Liver (tissue), 9 donors: ENCODE data around the gene ALPK3. TPM values are rescaled to one million over a fixed set of nuclear protein-coding genes. Genes with fewer than 3 reads are reported as not detected.

ENCODE experiments used
- DNase-seq: peaks from one replicate; pipeline ENCODE4 v3.0.0-alpha.2; 2017; ENCODE audit warnings: low spot score
- H3K27ac ChIP-seq, 2 donors: one replicate each; pipeline ENCODE4 v1.7.0; 2013; ENCODE audit warnings: inconsistent platforms in 2 of 2, low read length in 2 of 2, control low read depth in 1 of 2, low read depth in 1 of 2, mild to moderate bottlenecking in 1 of 2
- H3K27me3 ChIP-seq, 4 donors: one replicate each; pipeline versions ENCODE4 v1.6.1 to v1.7.0; 2013; ENCODE audit warnings: low read length in 3 of 4, inconsistent platforms in 1 of 4, mild to moderate bottlenecking in 1 of 4, moderate library complexity in 1 of 4; ENCODE audit not compliant: control insufficient read depth in 4 of 4, insufficient read depth in 4 of 4
- H3K36me3 ChIP-seq, 4 donors: one replicate each; pipeline versions ENCODE4 v1.6.1 to v1.7.0; 2013; ENCODE audit warnings: low read length in 3 of 4, mild to moderate bottlenecking in 3 of 4, low read depth in 1 of 4, moderate library complexity in 1 of 4; ENCODE audit not compliant: control insufficient read depth in 4 of 4, insufficient read depth in 3 of 4
- H3K4me1 ChIP-seq, 4 donors: one replicate each; pipeline versions ENCODE4 v1.6.1 to v1.7.0; 2013; ENCODE audit warnings: low read length in 3 of 4, mild to moderate bottlenecking in 3 of 4, moderate library complexity in 1 of 4; ENCODE audit not compliant: control insufficient read depth in 4 of 4, insufficient read depth in 4 of 4
- H3K4me3 ChIP-seq, 3 donors: one replicate each; pipeline versions ENCODE4 v1.6.1 to v1.7.0; 2013; ENCODE audit warnings: low read length in 3 of 3, control low read depth in 1 of 3, low read depth in 1 of 3, mild to moderate bottlenecking in 1 of 3
- H3K9ac ChIP-seq, 2 donors: one replicate each; pipeline ENCODE4 v1.7.0; 2013; ENCODE audit warnings: low read length in 2 of 2, mild to moderate bottlenecking in 2 of 2, moderate library complexity in 2 of 2, control low read depth in 1 of 2, low read depth in 1 of 2
- H3K9me3 ChIP-seq, 4 donors: one replicate each; pipeline versions ENCODE4 v1.6.1 to v1.7.0; 2013; ENCODE audit warnings: low read length in 3 of 4; ENCODE audit not compliant: control insufficient read depth in 4 of 4
- ATF3 ChIP-seq: IDR thresholded peaks from 2 replicates; pipeline ENCODE4 v1.6.1; 2016; ENCODE audit warnings: antibody characterized with exemption
- CTCF ChIP-seq: fragments of 150-350 bp; IDR thresholded peaks from 2 replicates; pipeline ENCODE4 v1.5.1; 2017; ENCODE audit warnings: improper control_type of control experiment, low read depth, low read length; ENCODE audit not compliant: missing input control
- EGR1 ChIP-seq, 2 donors: IDR thresholded peaks; 2 replicates each; pipeline ENCODE4 v1.6.1; 2016 to 2018; ENCODE audit warnings: antibody characterized with exemption in 2 of 2, low read depth in 2 of 2
- FOXA1 ChIP-seq: IDR thresholded peaks from 2 replicates; pipeline ENCODE4 v1.6.1; 2016; ENCODE audit warnings: antibody characterized with exemption
- FOXA2 ChIP-seq: IDR thresholded peaks from 2 replicates; pipeline ENCODE4 v1.6.1; 2016; ENCODE audit warnings: antibody characterized with exemption
- HNF4A ChIP-seq, 2 donors: conservative IDR thresholded peaks; 2 replicates each; pipeline ENCODE4 v1.6.1; 2016; ENCODE audit warnings: antibody characterized with exemption in 2 of 2, mild to moderate bottlenecking in 2 of 2
- HNF4G ChIP-seq: IDR thresholded peaks from 2 replicates; pipeline ENCODE4 v1.6.1; 2016; ENCODE audit warnings: antibody characterized with exemption
- JUND ChIP-seq, 2 donors: IDR thresholded peaks; 2 replicates each; pipeline ENCODE4 v1.6.1; 2016; ENCODE audit warnings: antibody characterized with exemption in 2 of 2
- MAX ChIP-seq: IDR thresholded peaks from 2 replicates; pipeline ENCODE4 v1.6.1; 2016; ENCODE audit warnings: antibody characterized with exemption
- NR2F2 ChIP-seq: IDR thresholded peaks from 2 replicates; pipeline ENCODE4 v1.6.1; 2016; ENCODE audit warnings: antibody characterized with exemption
- RAD21 ChIP-seq, 2 donors: IDR thresholded peaks; 2 replicates each; pipeline ENCODE4 v1.6.1; 2016; ENCODE audit warnings: antibody characterized with exemption in 2 of 2, mild to moderate bottlenecking in 2 of 2
- REST ChIP-seq: IDR thresholded peaks from 2 replicates; pipeline ENCODE4 v1.6.1; 2016; ENCODE audit warnings: antibody characterized with exemption, mild to moderate bottlenecking
- RXRA ChIP-seq, 2 donors: IDR thresholded peaks; 2 replicates each; pipeline ENCODE4 v1.6.1; 2017 to 2018; ENCODE audit warnings: antibody characterized with exemption in 2 of 2, mild to moderate bottlenecking in 1 of 2
- SP1 ChIP-seq: IDR thresholded peaks from 2 replicates; pipeline ENCODE4 v1.6.1; 2018; ENCODE audit warnings: antibody characterized with exemption, mild to moderate bottlenecking
- TAF1 ChIP-seq: conservative IDR thresholded peaks from 2 replicates; pipeline ENCODE4 v1.6.1; 2016; ENCODE audit warnings: antibody characterized with exemption, mild to moderate bottlenecking
- YY1 ChIP-seq: IDR thresholded peaks from 2 replicates; pipeline ENCODE4 v1.6.1; 2016; ENCODE audit warnings: antibody characterized with exemption, mild to moderate bottlenecking
- ZBTB33 ChIP-seq: IDR thresholded peaks from 2 replicates; pipeline ENCODE4 v1.6.1; 2016; ENCODE audit warnings: antibody characterized with exemption
- WGBS: extraction: QIAGEN DNeasy Blood & Tissue Kit; methylation state at CpG from one replicate; pipeline ENCODE4 v1.1.7; 2013; 5-methylcytosine and 5-hydroxymethylcytosine counted together
- polyA plus RNA-seq, 2 donors: library from polyadenylated mRNA; stranded (reverse) in 1 of 2; unstranded in 1 of 2; fragments of 200-250 nt in 1 of 2; fragments of >200 nt in 1 of 2; fragmentation: Nextera tagmentation in 1 of 2; extraction: Ambion mirVana in 1 of 2; gene quantifications; one replicate each; pipeline versions ENCODE4 v1.2.1 to v1.2.3, GENCODE V29; 2013 to 2015
- total RNA-seq, 2 donors: library from RNA; depleted of rRNA; stranded (reverse); fragments of >200 nt; gene quantifications; one replicate each; pipeline ENCODE4 v1.2.3, GENCODE V29; 2014
- donor health status: healthy.
- donor health status: healthy.
- donor health status: healthy.
- donor health status: healthy.
- donor health status: healthy.

ALPK3 gene
- total and polyA plus RNA-seq, 4 donors: 0.96 to 10.0 (median 2.8) TPM

- TF ChIP-seq CTCF (no peak), RAD21 (IDR thresholded peaks at IDR 0.05) (no peak), RXRA (IDR thresholded peaks at IDR 0.05) (no peak), HNF4G (no peak), EGR1 (IDR thresholded peaks at IDR 0.05; ENCODE audit: low read depth in 2 of 2) (no peak)
Observed at GRCh38 chr15:84834229-84834955, 17.2 kb downstream of the ALPK3 start (continued).

GRCh38 chr15:84834969-84835368, 17.8 kb downstream of the ALPK3 start:
- Histone ChIP-seq H3K9ac (no peak overlapping the region), H3K9me3 (no peaks in the 10 kb centered on the region), H3K27me3 (no peaks in the 10 kb centered on the region), H3K4me3 (no peak overlapping the region), H3K27ac (no peak overlapping the region), H3K36me3 (no peaks in the 10 kb centered on the region), H3K4me1 (peaks cover 0 to 13% (median 12%) of the 10 kb centered on the region in 4 donors)
- 94% methylated on average over 5 of the region's 5 CpGs for WGBS
- no peak for DNase-seq
- TF ChIP-seq ZBTB33 (no peak), RXRA (IDR thresholded peaks at IDR 0.05) (no peak), HNF4A (conservative IDR thresholded peaks at IDR 0.05) (no peak), SP1 (no peak), FOXA2 (no peak)

- Histone ChIP-seq H3K4me1 (peaks cover 0 to 19% (median 17%) of the 10 kb centered on the region in 4 donors), H3K36me3 (no peaks in the 10 kb centered on the region), H3K27me3 (no peaks in the 10 kb centered on the region), H3K27ac (no peak overlapping the region), H3K4me3 (no peak overlapping the region), H3K9me3 (no peaks in the 10 kb centered on the region), H3K9ac (no peak overlapping the region)
- DNase-seq: no peak
- WGBS: 84% methylated on average over 5 of the region's 5 CpGs
- TF ChIP-seq FOXA1: no peak
- no peak for TF ChIP-seq NR2F2
- TF ChIP-seq HNF4A (conservative IDR thresholded peaks at IDR 0.05): no peak
- no peak for TF ChIP-seq FOXA2
- no peak for TF ChIP-seq MAX
- no peak for TF ChIP-seq HNF4G
- TF ChIP-seq YY1: no peak
- TF ChIP-seq ATF3: no peak
- TF ChIP-seq REST: no peak
- TF ChIP-seq EGR1 (IDR thresholded peaks at IDR 0.05; ENCODE audit: low read depth in 2 of 2): no peak
- TF ChIP-seq TAF1: no peak
- no peak for TF ChIP-seq RXRA (IDR thresholded peaks at IDR 0.05)
- TF ChIP-seq JUND (IDR thresholded peaks at IDR 0.05): no peak
- TF ChIP-seq ZBTB33: no peak
- TF ChIP-seq SP1: no peak
Observed at GRCh38 chr15:84835661-84836337, 18.6 kb downstream of the ALPK3 start.
